LoVo (cell line): ENCODE results near the gene TMEM52.

Experiments
- DNase-seq: peaks from one replicate; pipeline ENCODE4 v3.0.0-alpha.2; 2016; ENCODE audit warnings: low spot score

TMEM52 gene

GRCh38 chr1:1926886-1927660 is 8.0 kb upstream of the TMEM52 start:
- no peak for DNase-seq

- no peak for DNase-seq
Measured at GRCh38 chr1:1926346-1926811, 7.3 kb upstream of the TMEM52 start.

- DNase-seq, result no peak
Measured at GRCh38 chr1:1925437-1926345, 6.6 kb upstream of the TMEM52 start.

- no peak for DNase-seq
Measured at GRCh38 chr1:1924849-1925248, 5.8 kb upstream of the TMEM52 start.

DNA sequence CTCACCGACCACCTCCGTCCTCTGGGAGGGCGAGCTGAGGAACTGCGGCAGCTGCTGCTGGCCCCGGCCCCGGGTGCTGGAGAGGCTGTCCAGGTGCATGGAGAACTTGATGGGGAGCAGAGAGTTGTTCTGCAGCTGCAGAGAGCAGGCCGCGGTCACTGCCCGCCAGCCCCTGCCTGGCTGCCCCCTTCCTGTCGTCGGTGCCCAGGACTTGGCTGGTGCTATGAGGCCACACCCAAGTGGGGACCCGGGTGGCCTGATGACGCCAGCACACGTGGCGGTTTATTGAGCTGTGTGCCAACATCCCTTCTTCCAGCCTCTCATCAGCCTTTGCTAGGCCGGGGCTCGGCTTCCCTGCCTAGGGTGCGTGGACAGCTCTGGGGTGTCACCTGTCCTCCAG is 5.3 kb upstream of the TMEM52 start:
- no peak for DNase-seq

GRCh38 chr1:1922956-1923833 is 4.1 kb upstream of the TMEM52 start:
- no peak for DNase-seq

DNA sequence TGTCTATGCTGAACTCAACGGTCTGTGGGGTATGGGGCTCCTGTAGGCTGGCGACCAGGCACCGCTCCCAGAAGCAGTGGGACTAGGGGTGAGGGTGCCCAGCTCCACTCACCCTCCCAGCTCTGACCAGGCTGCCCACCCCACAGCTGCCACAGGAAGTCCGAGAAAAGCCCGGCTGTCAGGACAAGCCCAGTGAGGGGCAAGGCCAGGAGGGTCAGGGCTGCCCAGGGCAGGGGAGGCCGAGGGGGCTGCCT is 3.5 kb upstream of the TMEM52 start:
- no peak for DNase-seq

GRCh38 chr1:1921901-1922701 is 3.0 kb upstream of the TMEM52 start:
- no peak for DNase-seq

GRCh38 chr1:1921459-1921862 is 2.4 kb upstream of the TMEM52 start:
- DNase-seq, result no peak

DNA sequence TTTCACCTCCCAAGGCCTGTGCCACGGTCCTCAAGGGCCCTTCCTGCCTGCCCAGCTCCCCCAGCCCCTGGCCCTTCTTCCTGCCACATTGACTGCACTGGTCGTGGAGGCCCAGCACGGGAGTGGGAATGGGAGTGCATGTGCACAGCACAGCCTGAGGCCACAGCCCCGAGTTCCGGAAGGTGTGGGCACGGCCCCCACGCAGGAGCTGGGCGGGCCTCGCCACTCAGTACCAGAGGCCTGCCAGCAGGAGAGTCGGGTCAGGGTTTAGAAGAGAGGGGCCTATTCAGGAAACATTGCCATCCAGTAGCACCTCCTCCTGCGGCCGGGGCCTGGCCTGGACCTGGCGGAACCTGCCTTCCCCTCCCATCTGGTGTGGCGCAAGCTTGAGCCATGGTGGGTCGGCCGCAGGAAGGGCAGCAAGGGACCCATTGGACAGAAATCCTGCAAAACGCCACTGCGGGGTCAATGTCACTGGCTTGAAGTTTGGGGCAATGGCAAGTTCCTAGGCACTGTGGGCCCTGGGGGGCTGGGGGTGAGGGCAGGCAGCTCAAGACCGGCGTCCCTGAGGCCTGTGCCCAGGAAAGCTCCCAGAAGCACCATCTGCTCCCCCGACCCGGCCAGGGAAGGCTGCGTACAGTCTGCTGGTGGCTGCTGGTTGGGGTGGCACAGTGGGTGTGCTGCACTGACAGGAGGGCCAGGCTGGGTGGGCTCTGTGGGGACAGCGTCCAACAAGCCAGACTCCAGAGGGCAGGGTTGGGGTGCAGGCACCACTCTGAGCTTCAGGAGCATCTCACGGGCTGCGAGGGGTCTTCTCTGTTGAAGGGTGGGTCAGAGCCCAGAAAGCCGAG is 1.8 kb upstream of the TMEM52 start:
- no peak for DNase-seq

DNA sequence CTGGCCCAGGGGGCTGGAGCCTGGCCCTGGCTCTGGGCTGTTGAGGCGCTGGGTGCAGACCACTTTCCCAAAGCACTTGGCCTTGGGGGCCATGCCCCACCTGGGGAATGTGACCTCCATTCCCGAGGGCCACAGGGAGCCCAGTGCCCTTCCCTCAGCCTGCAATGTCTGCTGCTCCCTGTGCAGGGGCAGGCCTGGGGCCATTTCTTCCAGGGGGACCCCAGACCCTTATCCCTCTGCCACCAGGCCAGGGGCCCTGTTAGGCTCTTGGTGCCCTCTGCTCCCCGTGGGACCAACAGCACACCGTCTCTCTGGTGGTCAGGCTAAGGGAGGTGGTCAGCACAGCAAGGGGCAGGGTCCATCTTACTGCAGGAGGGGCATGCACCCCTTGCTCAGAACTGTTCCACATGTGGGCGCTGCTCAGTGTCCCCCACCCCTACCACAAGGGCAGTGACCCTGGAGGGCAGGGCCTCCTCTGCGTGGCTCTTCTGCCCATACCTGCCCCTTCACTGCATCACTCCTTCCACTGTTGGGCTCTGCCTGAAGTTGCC is 1.1 kb upstream of the TMEM52 start:
- no peak for DNase-seq

GRCh38 chr1:1919304-1920056 is 401 bp upstream of the TMEM52 start:
- DNase-seq, result peak; percentile 99

GRCh38 chr1:1917995-1918900 is 831 bp downstream of the TMEM52 start:
- no peak for DNase-seq

- DNase-seq, result no peak
Measured at GRCh38 chr1:1917304-1917976, 1.6 kb downstream of the TMEM52 start.

DNA sequence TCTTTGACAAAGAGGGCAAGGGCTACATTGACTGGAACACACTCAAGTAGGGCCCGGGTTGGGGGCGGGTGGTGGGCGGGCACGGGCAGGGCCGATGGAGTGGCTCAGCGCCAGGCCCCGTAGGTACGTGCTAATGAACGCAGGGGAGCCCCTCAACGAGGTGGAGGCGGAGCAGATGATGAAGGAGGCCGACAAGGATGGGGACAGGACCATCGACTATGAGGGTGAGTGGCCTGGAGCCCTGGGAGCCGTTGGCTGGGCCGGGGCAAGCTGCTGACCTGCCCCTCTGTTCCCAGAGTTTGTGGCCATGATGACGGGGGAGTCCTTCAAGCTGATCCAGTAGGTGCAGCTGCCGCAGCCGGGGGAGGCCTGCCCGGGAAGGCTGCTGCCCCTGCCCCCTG is 2.2 kb downstream of the TMEM52 start:
- no peak for DNase-seq

GRCh38 chr1:1915911-1916840 is 2.9 kb downstream of the TMEM52 start:
- no peak for DNase-seq
